Amygdala (tissue), 56 donors: Measurements from ENCODE around the gene SPEM3.
A peak's percentile ranks its signal among the peaks of the same experiment; 100 is the strongest.

ENCODE experiments used
- DNase-seq, 56 donors: peaks; one replicate each; lab custom pipeline; 2025; lab: John Stamatoyannopoulos, UW

SPEM3 gene

GRCh38 chr17:7418472-7419152 is 10.0 kb upstream of the SPEM3 start:
- DNase-seq: no peak

GRCh38 chr17:7419819-7420610 is 8.6 kb upstream of the SPEM3 start, which contains the start of gene SPEM1:
Gene SPEM1, plus strand, starts transcription at chr17:7420324. Its CDS starts 61 bp downstream, at chr17:7420385.
- DNase-seq: no peak

- no peak for DNase-seq
Measured at GRCh38 chr17:7421186-7421585, 7.5 kb upstream of the SPEM3 start.

GRCh38 chr17:7423679-7424078 is 5.0 kb upstream of the SPEM3 start:
- no peak for DNase-seq

- DNase-seq: no peak
Measured at GRCh38 chr17:7425316-7425715, 3.3 kb upstream of the SPEM3 start, which contains the start of gene SPEM2. Gene SPEM2, plus strand, starts transcription at chr17:7425616. Its CDS starts 73 bp downstream, at chr17:7425689.

- DNase-seq: no peak
Measured at GRCh38 chr17:7425756-7426155, 2.9 kb upstream of the SPEM3 start.

- no peak for DNase-seq
Measured at GRCh38 chr17:7426203-7426863, 2.3 kb upstream of the SPEM3 start.

GRCh38 chr17:7426896-7427489 is 1.7 kb upstream of the SPEM3 start:
- DNase-seq: no peak

GRCh38 chr17:7427549-7427948 is 1.1 kb upstream of the SPEM3 start:
- no peak for DNase-seq

GRCh38 chr17:7429722-7430121 is 1.1 kb downstream of the SPEM3 start:
- no peak for DNase-seq

- no peak for DNase-seq
Measured at GRCh38 chr17:7431231-7431630, 2.6 kb downstream of the SPEM3 start.

GRCh38 chr17:7432296-7432695 is 3.6 kb downstream of the SPEM3 start:
- DNase-seq: no peak

GRCh38 chr17:7435676-7436555 is 7.3 kb downstream of the SPEM3 start:
- DNase-seq: peak in 5 of 56 donors; percentile 12 to 35 (median 29)

GRCh38 chr17:7436556-7437368 is 8.1 kb downstream of the SPEM3 start:
- DNase-seq: peak in 42 of 56 donors; percentile 18 to 84 (median 56)

GRCh38 chr17:7437369-7437863 is 8.8 kb downstream of the SPEM3 start:
- no peak for DNase-seq

- DNase-seq: peak in 40 of 56 donors; percentile 16 to 72 (median 46)
Measured at GRCh38 chr17:7437950-7438614, 9.4 kb downstream of the SPEM3 start.

GRCh38 chr17:7438656-7439460 is 10.2 kb downstream of the SPEM3 start:
- DNase-seq: no peak
